ENCODE data around the gene ENKD1.

Gene ENKD1

DNA sequence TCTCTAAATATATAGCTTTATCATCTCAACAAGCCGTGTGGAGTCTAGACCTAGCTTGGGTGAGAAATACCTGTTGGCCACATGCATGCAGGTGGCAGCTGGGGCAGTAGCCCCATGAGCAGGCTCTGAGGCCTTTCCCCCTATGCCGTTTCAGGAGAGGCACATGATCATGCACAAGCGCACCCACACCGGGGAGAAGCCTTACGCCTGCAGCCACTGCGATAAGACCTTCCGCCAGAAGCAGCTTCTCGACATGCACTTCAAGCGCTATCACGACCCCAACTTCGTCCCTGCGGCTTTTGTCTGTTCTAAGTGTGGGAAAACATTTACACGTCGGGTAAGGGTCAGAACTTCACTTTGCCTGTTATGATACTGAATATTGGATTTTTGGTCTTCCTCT is 38.3 kb downstream of the ENKD1 start:
- Histone ChIP-seq H3K27ac (replicated peaks; ENCODE audit: low read length) (no peak overlapping the region), H2BK12ac (ENCODE audit: low read length) (no peak overlapping the region), H3K9me3 (replicated peaks in 1 of 2; ENCODE audit: control insufficient read depth in 2 of 2, insufficient read depth in 1 of 2, low read depth in 1 of 2, low read length in 2 of 2) (no peaks in the 10 kb centered on the region), H3K18ac (ENCODE audit: low read length) (no peak overlapping the region), H2BK5ac (ENCODE audit: low read length) (no peak overlapping the region), H3K9ac (ENCODE audit: low read depth, low read length, poor library complexity) (no peak overlapping the region), H2AFZ (ENCODE audit: low read length) (no peak overlapping the region), H2BK15ac (ENCODE audit: low read length) (no peak overlapping the region), H3K14ac (ENCODE audit: low read length) (no peak overlapping the region), H2BK120ac (ENCODE audit: low read depth, low read length) (no peak overlapping the region), H3K79me1 (ENCODE audit: low read depth, low read length) (no peaks in the 10 kb centered on the region), H4K8ac (ENCODE audit: low read depth, low read length) (no peak overlapping the region), H3K4me1 (ENCODE audit: control insufficient read depth in 2 of 2, insufficient read depth in 1 of 2, low read depth in 1 of 2, low read length in 2 of 2) (no peaks in the 10 kb centered on the region), H3K27me3 (ENCODE audit: control insufficient read depth in 3 of 3, insufficient read depth in 3 of 3, low read depth in 1 of 3, low read length in 3 of 3) (no peaks in the 10 kb centered on the region), H3K23ac (ENCODE audit: low read depth, low read length, poor library complexity) (no peak overlapping the region), H3K4ac (ENCODE audit: low read length) (no peak overlapping the region), H4K91ac (ENCODE audit: low read depth, low read length, poor library complexity) (no peak overlapping the region), H3K4me2 (ENCODE audit: insufficient read depth, low read length, poor library complexity, severe bottlenecking) (no peak overlapping the region), H2AK5ac (ENCODE audit: low read depth, low read length) (no peak overlapping the region), H3K4me3 (ENCODE audit: low read length in 2 of 2) (peak overlapping the region in 1 of 2 donors; percentile 28), H3K36me3 (replicated peaks in 1 of 2; ENCODE audit: control insufficient read depth in 2 of 2, insufficient read depth in 2 of 2, low read length in 2 of 2) (peaks cover 52 to 90% of the 10 kb centered on the region in 2 donors)
- no CpG with 5 or more reads among the region's 14 CpGs for WGBS, 2 donors (ENCODE audit: extremely low coverage in 2 of 2, insufficient read length in 2 of 2, insufficient replicate concordance in 1 of 2)
- no peak for DNase-seq (ENCODE audit: low spot score)

DNA sequence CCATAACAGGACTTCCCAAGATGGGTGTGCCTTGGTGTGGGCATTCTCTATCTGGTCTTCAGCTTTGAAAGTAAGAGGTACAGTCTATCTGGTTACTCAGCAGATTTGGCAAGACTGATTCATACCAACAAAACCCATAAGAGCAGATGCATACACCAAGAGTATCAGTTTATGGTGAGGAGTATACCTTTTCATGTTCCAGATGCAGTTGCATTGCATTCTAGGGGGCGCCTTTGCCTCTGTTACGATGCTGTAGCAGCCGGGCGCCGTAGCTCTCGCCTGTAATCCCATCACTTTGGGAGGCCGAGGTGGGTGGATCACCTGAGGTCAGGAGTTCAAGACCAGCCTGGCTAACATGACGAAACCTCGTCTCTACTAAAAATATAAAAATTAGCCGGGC is 52.7 kb downstream of the ENKD1 start:
- H4K8ac ChIP-seq (ENCODE audit: low read depth, low read length), result no peak overlapping the region
- no peak overlapping the region for H3K23ac ChIP-seq (ENCODE audit: low read depth, low read length, poor library complexity)
- no peak overlapping the region for H2BK5ac ChIP-seq (ENCODE audit: low read length)
- no peak overlapping the region for H4K91ac ChIP-seq (ENCODE audit: low read depth, low read length, poor library complexity)
- H3K4me1 ChIP-seq (ENCODE audit: control insufficient read depth in 2 of 2, insufficient read depth in 1 of 2, low read depth in 1 of 2, low read length in 2 of 2), result no peaks in the 10 kb centered on the region
- no peak for DNase-seq (ENCODE audit: low spot score)
- H3K18ac ChIP-seq (ENCODE audit: low read length), result no peak overlapping the region
- H2BK15ac ChIP-seq (ENCODE audit: low read length), result no peak overlapping the region
- H3K9ac ChIP-seq (ENCODE audit: low read depth, low read length, poor library complexity), result no peak overlapping the region
- H3K27ac ChIP-seq (replicated peaks; ENCODE audit: low read length), result no peak overlapping the region
- no peak overlapping the region for H2BK120ac ChIP-seq (ENCODE audit: low read depth, low read length)
- no peaks in the 10 kb centered on the region for H3K79me1 ChIP-seq (ENCODE audit: low read depth, low read length)
- no peak overlapping the region for H3K4me3 ChIP-seq (ENCODE audit: low read length in 2 of 2)
- H3K14ac ChIP-seq (ENCODE audit: low read length), result no peak overlapping the region
- H3K4ac ChIP-seq (ENCODE audit: low read length), result no peak overlapping the region
- H3K36me3 ChIP-seq (replicated peaks in 1 of 2; ENCODE audit: control insufficient read depth in 2 of 2, insufficient read depth in 2 of 2, low read length in 2 of 2), result peaks cover 21 to 91% of the 10 kb centered on the region in 2 donors
- H3K9me3 ChIP-seq (replicated peaks in 1 of 2; ENCODE audit: control insufficient read depth in 2 of 2, insufficient read depth in 1 of 2, low read depth in 1 of 2, low read length in 2 of 2), result peaks cover 0 to 3% of the 10 kb centered on the region in 2 donors
- H2AK5ac ChIP-seq (ENCODE audit: low read depth, low read length), result no peak overlapping the region
- no peak overlapping the region for H3K4me2 ChIP-seq (ENCODE audit: insufficient read depth, low read length, poor library complexity, severe bottlenecking)
- H2BK12ac ChIP-seq (ENCODE audit: low read length), result no peak overlapping the region
- no CpG with 5 or more reads among the region's 10 CpGs for WGBS, 2 donors (ENCODE audit: extremely low coverage in 2 of 2, insufficient read length in 2 of 2, insufficient replicate concordance in 1 of 2)
- no peak overlapping the region for H2AFZ ChIP-seq (ENCODE audit: low read length)
- H3K27me3 ChIP-seq (ENCODE audit: control insufficient read depth in 3 of 3, insufficient read depth in 3 of 3, low read depth in 1 of 3, low read length in 3 of 3), result no peaks in the 10 kb centered on the region

All from neuronal stem cell (in vitro differentiated cells).